ENCODE data around the gene CDC34.

CDC34 gene

GRCh38 chr19:543910-544608 lies 12.5 kb downstream of the CDC34 start, which contains the start of gene GZMM:
Gene GZMM (plus strand): TSS chr19:544053. CDS start chr19:544072, 19 bp downstream.
- DNase-seq = no peak

- DNase-seq = no peak
Observed at GRCh38 chr19:547117-547516, 15.6 kb downstream of the CDC34 start.

GRCh38 chr19:547836-548720 lies 16.5 kb downstream of the CDC34 start:
- DNase-seq = no peak

- DNase-seq = no peak
Observed at GRCh38 chr19:548886-549830, 17.6 kb downstream of the CDC34 start.

- DNase-seq = no peak
Observed at GRCh38 chr19:554817-555216, 23.3 kb downstream of the CDC34 start.

- no peak for DNase-seq
Observed at GRCh38 chr19:555474-555808, 23.9 kb downstream of the CDC34 start.

- no peak for DNase-seq
Observed at GRCh38 chr19:556611-557382, 25.2 kb downstream of the CDC34 start.

- DNase-seq = no peak
Observed at GRCh38 chr19:558770-559439, 27.3 kb downstream of the CDC34 start.

- DNase-seq = no peak
Observed at GRCh38 chr19:560121-560520, 28.6 kb downstream of the CDC34 start.

GRCh38 chr19:566403-566802 lies 34.8 kb downstream of the CDC34 start:
- DNase-seq = peak; percentile 83

GRCh38 chr19:566844-567243 lies 35.3 kb downstream of the CDC34 start:
- DNase-seq = no peak

GRCh38 chr19:567296-567900 lies 35.8 kb downstream of the CDC34 start:
- no peak for DNase-seq

GRCh38 chr19:570251-570686 lies 38.7 kb downstream of the CDC34 start:
- peak; percentile 11 for DNase-seq

GRCh38 chr19:570937-571565 lies 39.5 kb downstream of the CDC34 start:
- peak; percentile 73 for DNase-seq

- DNase-seq = peak; percentile 17
Observed at GRCh38 chr19:571566-571974, 40.0 kb downstream of the CDC34 start.

- peak; percentile 99 for DNase-seq
Observed at GRCh38 chr19:572140-572742, 40.7 kb downstream of the CDC34 start, which contains the start of gene BSG. Gene BSG (plus strand): TSS chr19:572596. CDS start chr19:572635, 39 bp downstream.

- DNase-seq = peak; percentile 20
Observed at GRCh38 chr19:572743-573518, 41.4 kb downstream of the CDC34 start.

- no peak for DNase-seq
Observed at GRCh38 chr19:573519-573825, 41.9 kb downstream of the CDC34 start.

Data from inflammatory macrophage treated with lipopolysaccharide for 4 hours (primary cell).